ENCODE data around the gene POLR3GL.
A peak's percentile ranks its signal among the peaks of the same experiment; 100 is the strongest.

The POLR3GL gene

GRCh38 chr1:145994391-145995120 is 30.1 kb downstream of the POLR3GL start:
- Histone ChIP-seq H3K4me1 (ENCODE audit: control extremely low read depth in 1 of 4, control insufficient read depth in 4 of 4, insufficient read depth in 4 of 4, low read length in 3 of 4) (peaks cover 36 to 60% (median 48%) of the 10 kb centered on the region in 4 experiments), H3K36me3 (ENCODE audit: control insufficient read depth in 4 of 4, insufficient read depth in 4 of 4, low read length in 3 of 4) (peaks cover 8 to 38% (median 25%) of the 10 kb centered on the region in 4 experiments), H3K4me3 (ENCODE audit: control insufficient read depth in 1 of 7, extremely low read depth in 1 of 7, insufficient read depth in 4 of 7, low read depth in 2 of 7, low read length in 6 of 7) (peak overlapping the region; percentile 53 to 100 (median 95)), H3K9me3 (ENCODE audit: control extremely low read depth in 1 of 5, control insufficient read depth in 4 of 5, insufficient read depth in 2 of 5, low read depth in 1 of 5, low read length in 4 of 5) (no peaks in the 10 kb centered on the region), H3K27me3 (replicated peaks in 2 of 5; ENCODE audit: control insufficient read depth in 4 of 5, insufficient read depth in 5 of 5, low read length in 4 of 5) (no peaks in the 10 kb centered on the region), H3K27ac (ENCODE audit: insufficient read depth in 1 of 2, low read depth in 1 of 2, low read length in 2 of 2, poor library complexity in 1 of 2, severe bottlenecking in 2 of 2) (peak overlapping the region; percentile 64 to 93)
- 5% methylated on average over 5 of the region's 10 CpGs for WGBS (ENCODE audit: insufficient coverage)
- CTCF ChIA-PET, result interaction anchor here (1.2 to 11.9 kb wide), 3 partner anchors 10 to 16 kb away, joined by 4 to 126 read pairs (median 17); no protein-coding TSS in a partner anchor
- DNase-seq, result no peak
- POLR2A ChIA-PET, result no interaction called here

- CTCF ChIA-PET, result interaction anchor here (1.6 to 11.9 kb wide), 4 partner anchors 12 to 148 kb away, joined by 4 to 126 read pairs (median 20); no protein-coding TSS in a partner anchor
- POLR2A ChIA-PET, result no interaction called here
- Histone ChIP-seq H3K27me3 (replicated peaks in 2 of 5; ENCODE audit: control insufficient read depth in 4 of 5, insufficient read depth in 5 of 5, low read length in 4 of 5) (no peaks in the 10 kb centered on the region), H3K4me1 (ENCODE audit: control extremely low read depth in 1 of 4, control insufficient read depth in 4 of 4, insufficient read depth in 4 of 4, low read length in 3 of 4) (peaks cover 36 to 67% (median 53%) of the 10 kb centered on the region in 4 experiments), H3K27ac (ENCODE audit: insufficient read depth in 1 of 2, low read depth in 1 of 2, low read length in 2 of 2, poor library complexity in 1 of 2, severe bottlenecking in 2 of 2) (peak overlapping the region; percentile 64 to 93), H3K9me3 (ENCODE audit: control extremely low read depth in 1 of 5, control insufficient read depth in 4 of 5, insufficient read depth in 2 of 5, low read depth in 1 of 5, low read length in 4 of 5) (no peaks in the 10 kb centered on the region), H3K4me3 (ENCODE audit: control insufficient read depth in 1 of 7, extremely low read depth in 1 of 7, insufficient read depth in 4 of 7, low read depth in 2 of 7, low read length in 6 of 7) (peak overlapping the region; percentile 67 to 100 (median 95)), H3K36me3 (ENCODE audit: control insufficient read depth in 4 of 4, insufficient read depth in 4 of 4, low read length in 3 of 4) (peaks cover 8 to 38% (median 25%) of the 10 kb centered on the region in 4 experiments)
- DNase-seq, result no peak
- WGBS (ENCODE audit: insufficient coverage), result 0% methylated on average over 2 of the region's 8 CpGs
These were observed 30.8 kb downstream of the POLR3GL start for GRCh38 chr1:145995148-145995881.

DNA sequence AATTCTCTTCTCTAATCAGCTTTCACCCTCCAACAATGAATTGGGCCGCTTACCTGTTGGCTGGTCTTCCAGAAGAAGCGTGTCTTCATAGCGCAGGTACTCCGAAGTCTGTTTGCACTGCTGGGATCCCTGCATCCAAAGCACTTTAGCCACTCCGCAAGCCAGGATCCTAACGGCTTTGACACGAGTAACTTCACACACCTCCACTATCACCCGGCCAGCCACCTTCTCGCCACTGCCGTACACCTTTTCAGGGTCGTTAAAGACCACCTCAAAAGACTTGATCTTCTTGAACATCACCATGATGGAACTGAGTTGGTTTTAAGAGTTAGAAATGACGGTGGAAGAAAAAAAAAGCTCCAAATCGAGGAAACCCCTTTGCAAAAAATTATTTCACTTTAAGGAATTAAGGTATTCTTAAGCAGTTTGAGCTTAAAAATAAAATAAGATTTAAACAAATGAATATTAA is 31.5 kb downstream of the POLR3GL start:
- Histone ChIP-seq H3K27me3 (replicated peaks in 2 of 5; ENCODE audit: control insufficient read depth in 4 of 5, insufficient read depth in 5 of 5, low read length in 4 of 5) (no peaks in the 10 kb centered on the region), H3K27ac (ENCODE audit: insufficient read depth in 1 of 2, low read depth in 1 of 2, low read length in 2 of 2, poor library complexity in 1 of 2, severe bottlenecking in 2 of 2) (peak overlapping the region; percentile 64 to 93), H3K9me3 (ENCODE audit: control extremely low read depth in 1 of 5, control insufficient read depth in 4 of 5, insufficient read depth in 2 of 5, low read depth in 1 of 5, low read length in 4 of 5) (no peaks in the 10 kb centered on the region), H3K4me3 (ENCODE audit: control insufficient read depth in 1 of 7, extremely low read depth in 1 of 7, insufficient read depth in 4 of 7, low read depth in 2 of 7, low read length in 6 of 7) (peak overlapping the region; percentile 67 to 100 (median 95)), H3K36me3 (ENCODE audit: control insufficient read depth in 4 of 4, insufficient read depth in 4 of 4, low read length in 3 of 4) (peaks cover 8 to 38% (median 25%) of the 10 kb centered on the region in 4 experiments), H3K4me1 (ENCODE audit: control extremely low read depth in 1 of 4, control insufficient read depth in 4 of 4, insufficient read depth in 4 of 4, low read length in 3 of 4) (peaks cover 36 to 67% (median 53%) of the 10 kb centered on the region in 4 experiments)
- no peak for DNase-seq
- POLR2A ChIA-PET, result interaction anchor here (0.6 to 1.5 kb wide), 2 partner anchors 17 to 39 kb away, joined by 3 to 4 read pairs; no protein-coding TSS in a partner anchor
- 0% methylated on average over 5 of the region's 13 CpGs for WGBS (ENCODE audit: insufficient coverage)
- CTCF ChIA-PET, result interaction anchor here (0.6 to 11.9 kb wide), 7 partner anchors 10 to 149 kb away, joined by 3 to 126 read pairs (median 4); partner anchors contain the start of gene PEX11B

GRCh38 chr1:145996433-145997015 is 32.0 kb downstream of the POLR3GL start, which contains the start of gene TXNIP:
TXNIP (minus strand) TSS chr1:145996579; CDS start chr1:145996266, 313 bp downstream.
- WGBS (ENCODE audit: insufficient coverage), result 0% methylated on average over 20 of the region's 30 CpGs
- peaks cover 36 to 67% (median 53%) of the 10 kb centered on the region in 4 experiments for H3K4me1 ChIP-seq (ENCODE audit: control extremely low read depth in 1 of 4, control insufficient read depth in 4 of 4, insufficient read depth in 4 of 4, low read length in 3 of 4)
- H3K4me3 ChIP-seq (ENCODE audit: control insufficient read depth in 1 of 7, extremely low read depth in 1 of 7, insufficient read depth in 4 of 7, low read depth in 2 of 7, low read length in 6 of 7), result peak within 1 kb of the TSS; percentile 67 to 100 (median 95)
- peak; percentile 91 to 94 (median 91) for DNase-seq
- peak within 1 kb of the TSS; percentile 64 to 93 for H3K27ac ChIP-seq (ENCODE audit: insufficient read depth in 1 of 2, low read depth in 1 of 2, low read length in 2 of 2, poor library complexity in 1 of 2, severe bottlenecking in 2 of 2)
- ChIA-PET CTCF (interaction anchor here (0.6 to 11.9 kb wide), 8 partner anchors 10 to 150 kb away, joined by 3 to 126 read pairs (median 4); partner anchors contain the start of gene PEX11B), POLR2A (interaction anchor here (0.6 to 1.5 kb wide), 3 partner anchors 17 to 55 kb away, joined by 3 to 4 read pairs (median 4); no protein-coding TSS in a partner anchor)
- H3K9me3 ChIP-seq (ENCODE audit: control extremely low read depth in 1 of 5, control insufficient read depth in 4 of 5, insufficient read depth in 2 of 5, low read depth in 1 of 5, low read length in 4 of 5), result no peaks in the 10 kb centered on the region
- H3K27me3 ChIP-seq (replicated peaks in 2 of 5; ENCODE audit: control insufficient read depth in 4 of 5, insufficient read depth in 5 of 5, low read length in 4 of 5), result no peaks in the 10 kb centered on the region
- peaks cover 8 to 38% (median 25%) of the 10 kb centered on the region in 4 experiments for H3K36me3 ChIP-seq (ENCODE audit: control insufficient read depth in 4 of 4, insufficient read depth in 4 of 4, low read length in 3 of 4)

DNA sequence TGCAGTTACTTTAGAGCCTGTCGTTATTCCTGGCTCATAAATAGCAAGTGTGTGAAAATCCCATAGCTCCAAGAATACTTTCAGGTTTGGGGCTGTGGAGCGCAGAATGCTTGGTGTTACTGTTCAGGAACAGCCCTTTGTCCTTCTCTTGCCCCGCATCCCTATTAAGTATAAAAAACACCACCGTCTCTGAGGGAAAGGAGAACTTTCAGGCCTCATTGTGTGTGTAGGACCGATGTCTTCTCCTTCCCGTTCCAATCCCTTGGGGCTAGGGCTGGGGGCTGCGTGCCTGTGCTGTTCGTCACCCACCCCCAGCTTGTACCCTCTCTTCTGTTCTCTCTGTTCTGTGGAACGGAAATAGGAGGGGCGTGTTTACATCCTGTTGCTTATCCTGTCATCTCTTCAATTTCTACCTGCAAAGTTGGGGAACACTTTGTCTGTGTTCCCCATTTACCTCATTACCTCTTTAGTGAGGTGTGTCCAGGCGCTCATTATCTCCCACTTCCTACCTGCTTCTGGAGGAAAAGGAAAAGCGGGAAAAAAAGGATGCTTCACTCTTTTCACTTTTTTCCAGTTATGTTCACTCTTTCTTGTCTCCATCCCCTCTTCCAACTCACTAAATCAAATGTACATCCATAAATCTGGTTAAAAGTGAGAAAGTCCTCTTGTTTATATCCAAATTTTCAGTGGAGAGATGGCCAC is 32.7 kb downstream of the POLR3GL start:
- ChIA-PET POLR2A (interaction anchor here (0.8 to 1.5 kb wide), 4 partner anchors 15 to 55 kb away, joined by 4 to 5 read pairs (median 4); no protein-coding TSS in a partner anchor), CTCF (interaction anchor here (1.1 to 11.9 kb wide), 6 partner anchors 10 to 150 kb away, joined by 3 to 126 read pairs (median 6); partner anchors contain the start of gene PEX11B)
- Histone ChIP-seq H3K27ac (ENCODE audit: insufficient read depth in 1 of 2, low read depth in 1 of 2, low read length in 2 of 2, poor library complexity in 1 of 2, severe bottlenecking in 2 of 2) (peak overlapping the region; percentile 64 to 93), H3K9me3 (ENCODE audit: control extremely low read depth in 1 of 5, control insufficient read depth in 4 of 5, insufficient read depth in 2 of 5, low read depth in 1 of 5, low read length in 4 of 5) (no peaks in the 10 kb centered on the region), H3K4me3 (ENCODE audit: control insufficient read depth in 1 of 7, extremely low read depth in 1 of 7, insufficient read depth in 4 of 7, low read depth in 2 of 7, low read length in 6 of 7) (peak overlapping the region; percentile 30 to 100 (median 95)), H3K4me1 (ENCODE audit: control extremely low read depth in 1 of 4, control insufficient read depth in 4 of 4, insufficient read depth in 4 of 4, low read length in 3 of 4) (peaks cover 36 to 62% (median 47%) of the 10 kb centered on the region in 4 experiments), H3K27me3 (replicated peaks in 2 of 5; ENCODE audit: control insufficient read depth in 4 of 5, insufficient read depth in 5 of 5, low read length in 4 of 5) (no peaks in the 10 kb centered on the region), H3K36me3 (ENCODE audit: control insufficient read depth in 4 of 4, insufficient read depth in 4 of 4, low read length in 3 of 4) (peaks cover 8 to 33% (median 24%) of the 10 kb centered on the region in 4 experiments)
- peak in 1 of 3 donors; percentile 38 for DNase-seq
- WGBS (ENCODE audit: insufficient coverage), result 2% methylated on average over 10 of the region's 12 CpGs

GRCh38 chr1:145997718-145998023 is 33.2 kb downstream of the POLR3GL start:
- whole genome bisulfite sequencing (ENCODE audit: insufficient coverage), result no CpG with 5 or more reads among the region's 3 CpGs
- POLR2A ChIA-PET, result interaction anchor here (0.7 to 1.1 kb wide), 4 partner anchors 13 to 87 kb away, joined by 3 to 5 read pairs (median 4); no protein-coding TSS in a partner anchor
- Histone ChIP-seq H3K4me1 (ENCODE audit: control extremely low read depth in 1 of 4, control insufficient read depth in 4 of 4, insufficient read depth in 4 of 4, low read length in 3 of 4) (peaks cover 36 to 57% (median 43%) of the 10 kb centered on the region in 4 experiments), H3K27ac (ENCODE audit: insufficient read depth in 1 of 2, low read depth in 1 of 2, low read length in 2 of 2, poor library complexity in 1 of 2, severe bottlenecking in 2 of 2) (peak overlapping the region in 1 of 2 experiments; percentile 93), H3K9me3 (ENCODE audit: control extremely low read depth in 1 of 5, control insufficient read depth in 4 of 5, insufficient read depth in 2 of 5, low read depth in 1 of 5, low read length in 4 of 5) (no peaks in the 10 kb centered on the region), H3K4me3 (ENCODE audit: control insufficient read depth in 1 of 7, extremely low read depth in 1 of 7, insufficient read depth in 4 of 7, low read depth in 2 of 7, low read length in 6 of 7) (peak overlapping the region in 6 of 7 experiments; percentile 88 to 100 (median 97)), H3K27me3 (replicated peaks in 2 of 5; ENCODE audit: control insufficient read depth in 4 of 5, insufficient read depth in 5 of 5, low read length in 4 of 5) (no peaks in the 10 kb centered on the region), H3K36me3 (ENCODE audit: control insufficient read depth in 4 of 4, insufficient read depth in 4 of 4, low read length in 3 of 4) (peaks cover 8 to 28% (median 22%) of the 10 kb centered on the region in 4 experiments)
- CTCF ChIA-PET, result interaction anchor here (0.7 to 11.9 kb wide), 4 partner anchors 10 to 42 kb away, joined by 3 to 126 read pairs (median 16); no protein-coding TSS in a partner anchor
- DNase-seq, result peak in 2 of 3 donors; percentile 39 to 42

Data from common myeloid progenitor, CD34-positive (primary cell).